IMR-90 (cell line): Measurements from ENCODE around the gene TMEM161B. TPM values are rescaled to one million over a fixed set of nuclear protein-coding genes. Genes with fewer than 3 reads are reported as not detected.
"Not testable (repeated sequence)": the region's sequence is repeated elsewhere in the genome, so short reads cannot be mapped to it uniquely, and the experiment has no call there.

Experiments
- ATAC-seq: fragments of 200-7000 bp; cut with Tn5 transposase; 2 replicates; pipeline ENCODE4 v1.9.1; 2020; ENCODE audit warnings: low read depth, mild to moderate bottlenecking, moderate library complexity
- BruUV-seq: library from RNA; stranded (reverse); fragments of 400-500 nt; replicated peaks from 2 replicates; lab custom pipeline; 2021; lab: Mats Ljungman, UMichigan
- CTCF ChIA-PET: fragments of 300-600 bp; formaldehyde crosslinking; extraction: SDS; loops from one replicate; lab custom pipeline; 2021; ENCODE audit warnings: antibody characterized with exemption; lab: Yijun Ruan, JAX
- POLR2A ChIA-PET: fragments of 300-600 bp; sonication (Branson Sonifier 250); formaldehyde crosslinking; loops from one replicate; lab custom pipeline; 2022; ENCODE audit warnings: antibody characterized with exemption; ENCODE audit not compliant: unreplicated experiment; lab: Charles Lee
- DNase-seq: peaks from one replicate; pipeline ENCODE4 v3.0.0; 2013
- H2AFZ ChIP-seq: replicated peaks from 2 replicates; pipeline ENCODE3; 2013; ENCODE audit warnings: low read length, mild to moderate bottlenecking; ENCODE audit not compliant: poor library complexity
- H2AK5ac ChIP-seq: 2 replicates; pipeline ENCODE4 v1.6.1; 2013; ENCODE audit warnings: low read depth, low read length, inconsistent platforms
- H2AK9ac ChIP-seq: replicated peaks from 2 replicates; pipeline ENCODE3; 2013; ENCODE audit warnings: mild to moderate bottlenecking, low read depth, low read length, moderate library complexity; ENCODE audit not compliant: poor library complexity
- H2BK120ac ChIP-seq: 2 replicates; pipeline ENCODE4 v1.6.1; 2013; ENCODE audit warnings: low read depth, low read length, inconsistent platforms
- H2BK15ac ChIP-seq: 3 replicates; pipeline ENCODE4 v1.6.1; 2013; ENCODE audit warnings: low read depth, low read length, inconsistent platforms
- H2BK20ac ChIP-seq: 2 replicates; pipeline ENCODE4 v1.6.1; 2013; ENCODE audit warnings: low read depth, mild to moderate bottlenecking, inconsistent platforms, low read length, moderate library complexity
- H2BK5ac ChIP-seq: 2 replicates; pipeline ENCODE4 v1.6.1; 2013; ENCODE audit warnings: mild to moderate bottlenecking, low read depth, low read length, inconsistent platforms; ENCODE audit not compliant: poor library complexity, severe bottlenecking
- H3K14ac ChIP-seq: replicated peaks from 2 replicates; pipeline ENCODE4 v1.6.1; 2013; ENCODE audit warnings: low read depth, low read length, inconsistent platforms
- H3K18ac ChIP-seq: 2 replicates; pipeline ENCODE4 v1.6.1; 2013; ENCODE audit warnings: low read depth, low read length, control low read depth
- H3K23ac ChIP-seq: 2 replicates; pipeline ENCODE4 v1.6.1; 2013; ENCODE audit warnings: low read depth, low read length, inconsistent platforms
- H3K27ac ChIP-seq: 2 replicates; pipeline ENCODE4 v1.5.1; 2013; ENCODE audit warnings: mild to moderate bottlenecking, control low read depth, low read length; ENCODE audit not compliant: insufficient read depth
- H3K27me3 ChIP-seq: 2 replicates; pipeline ENCODE4 v1.6.1; 2013; ENCODE audit warnings: low read length; ENCODE audit not compliant: control insufficient read depth, insufficient read depth
- H3K36me3 ChIP-seq: 2 replicates; pipeline ENCODE4 v1.6.1; 2013; ENCODE audit warnings: low read length, mixed read lengths; ENCODE audit not compliant: control insufficient read depth, insufficient read depth
- H3K4ac ChIP-seq: 2 replicates; pipeline ENCODE4 v1.6.1; 2013; ENCODE audit warnings: low read depth, low read length, inconsistent platforms
- H3K4me1 ChIP-seq: 2 replicates; pipeline ENCODE4 v1.6.1; 2013; ENCODE audit warnings: low read length, mixed read lengths; ENCODE audit not compliant: control insufficient read depth, insufficient read depth
- H3K4me2 ChIP-seq: 2 replicates; pipeline ENCODE4 v1.6.1; 2013; ENCODE audit warnings: low read depth, mild to moderate bottlenecking, control low read depth, low read length, moderate library complexity
- H3K4me3 ChIP-seq: 2 replicates; pipeline ENCODE4 v1.5.1; 2013; ENCODE audit warnings: low read depth, mild to moderate bottlenecking, control low read depth, low read length, moderate library complexity; ENCODE audit not compliant: insufficient read depth
- H3K56ac ChIP-seq: 2 replicates; pipeline ENCODE4 v1.6.1; 2013; ENCODE audit warnings: low read length, inconsistent platforms; ENCODE audit not compliant: insufficient read depth; ENCODE audit errors: extremely low read depth
- H3K79me1 ChIP-seq, 2 experiments: 2 replicates each; pipeline ENCODE4 v1.6.1; 2013; ENCODE audit warnings: low read length in 2 of 2, inconsistent platforms in 1 of 2, low read depth in 1 of 2
- H3K9ac ChIP-seq: 2 replicates; pipeline ENCODE4 v1.6.1; 2013; ENCODE audit warnings: low read depth, low read length, control low read depth
- H3K9me1 ChIP-seq: 2 replicates; pipeline ENCODE4 v1.6.1; 2013; ENCODE audit warnings: low read length, inconsistent platforms; ENCODE audit not compliant: insufficient read depth
- H3K9me3 ChIP-seq: 2 replicates; pipeline ENCODE4 v1.6.1; 2013; ENCODE audit warnings: low read length; ENCODE audit not compliant: control insufficient read depth, insufficient read depth
- H4K20me1 ChIP-seq: 2 replicates; pipeline ENCODE4 v1.6.1; 2013; ENCODE audit warnings: low read length, inconsistent platforms; ENCODE audit not compliant: insufficient read depth
- H4K5ac ChIP-seq: 2 replicates; pipeline ENCODE4 v1.6.1; 2013; ENCODE audit warnings: mild to moderate bottlenecking, low read depth, low read length, control low read depth
- H4K8ac ChIP-seq, 2 experiments: 2 replicates each; pipeline ENCODE4 v1.6.1; 2013; ENCODE audit warnings: low read depth in 2 of 2, low read length in 2 of 2, control low read depth in 1 of 2, inconsistent platforms in 1 of 2
- H4K91ac ChIP-seq: 2 replicates; pipeline ENCODE4 v1.6.1; 2013; ENCODE audit warnings: low read depth, low read length, inconsistent platforms; ENCODE audit not compliant: insufficient read depth
- WGBS, 2 experiments: methylation state at CpG; one replicate each; pipeline versions ENCODE4 v1.1.5 to v1.1.7; 2013; ENCODE audit warnings: missing lambda C conversion rate in 2 of 2; ENCODE audit not compliant: insufficient read length in 1 of 2; ENCODE audit errors: extremely low coverage in 2 of 2; 5-methylcytosine and 5-hydroxymethylcytosine counted together
- dilution Hi-C: fragments of 300-500 bp; cut with HindIII; formaldehyde crosslinking; loops from one replicate; pipeline ENCODE4 v1.14.3; 2018; ENCODE audit warnings: low sequenced_read_pairs; ENCODE audit not compliant: unreplicated experiment
- in situ Hi-C: fragments of 300-500 bp; cut with MboI; formaldehyde crosslinking; loops from 3 replicates; pipeline ENCODE4 v1.14.3; 2019; ENCODE audit warnings: low sequenced_read_pairs, inconsistent platforms, mixed read lengths
- intact Hi-C: fragments of 100-400 bp; cut with micrococcal nuclease; formaldehyde crosslinking; loops from 2 replicates; pipeline ENCODE4 v1.10.0; 2022
- polyA plus RNA-seq, 3 experiments: library from polyadenylated mRNA; depleted of rRNA; stranded (reverse); fragments of >200 nt; gene quantifications; 2 replicates each; pipeline ENCODE4 v1.2.3, GENCODE V29; 2012; ENCODE audit warnings: low replicate concordance in 1 of 3
- total RNA-seq: library from RNA; depleted of rRNA; stranded (reverse); fragments of >200 nt; gene quantifications from 2 replicates; pipeline ENCODE4 v1.2.3, GENCODE V29; 2012

Gene TMEM161B
- total and polyA plus RNA-seq, 2 of the 4 experiments (the other 2 are of a cell fraction), result 7.4 to 9.3 TPM

GRCh38 chr5:88189484-88189883, 79.2 kb downstream of the TMEM161B start:
- H3K79me1 ChIP-seq, H3K56ac ChIP-seq, H4K20me1 ChIP-seq, H3K4me2 ChIP-seq, intact Hi-C loops, H2AK9ac ChIP-seq, H2AFZ ChIP-seq, H3K27me3 ChIP-seq, H3K14ac ChIP-seq, H3K27ac ChIP-seq, H3K4ac ChIP-seq, H3K9me3 ChIP-seq, H2BK20ac ChIP-seq, H2BK15ac ChIP-seq, H3K4me1 ChIP-seq, H4K5ac ChIP-seq, H2AK5ac ChIP-seq, H2BK5ac ChIP-seq, H3K36me3 ChIP-seq, POLR2A ChIA-PET, BruUV-seq, ATAC-seq, H4K8ac ChIP-seq, in situ Hi-C loops, H3K9ac ChIP-seq, DNase-seq, dilution Hi-C loops, H2BK120ac ChIP-seq, H4K91ac ChIP-seq, H3K9me1 ChIP-seq, H3K18ac ChIP-seq, H3K4me3 ChIP-seq, H3K23ac ChIP-seq, CTCF ChIA-PET: not testable (repeated sequence)
- no CpG with 5 or more reads among the region's 4 CpGs for WGBS, 2 experiments
